Fibroblast of lung (primary cell): Measurements from ENCODE around the gene WNT10A.

Experiments
- EZH2 ChIP-seq: IDR thresholded peaks from 2 replicates; pipeline ENCODE4 v1.5.1; 2012; ENCODE audit warnings: low read length, control low read depth, mild to moderate bottlenecking; ENCODE audit errors: missing control alignments
- TF ChIP-seq, protein P1 (sequence below), 2 donors: IDR thresholded peaks in 1 of 2; conservative IDR thresholded peaks in 1 of 2; 1 replicate in 1 of 2; 2 replicates in 1 of 2; pipeline ENCODE4 v1.5.1; 2011 to 2012; ENCODE audit warnings: low read length in 2 of 2, control low read depth in 1 of 2, inconsistent platforms in 1 of 2, low read depth in 1 of 2, mild to moderate bottlenecking in 1 of 2

- TF ChIP-seq, protein P1, sequence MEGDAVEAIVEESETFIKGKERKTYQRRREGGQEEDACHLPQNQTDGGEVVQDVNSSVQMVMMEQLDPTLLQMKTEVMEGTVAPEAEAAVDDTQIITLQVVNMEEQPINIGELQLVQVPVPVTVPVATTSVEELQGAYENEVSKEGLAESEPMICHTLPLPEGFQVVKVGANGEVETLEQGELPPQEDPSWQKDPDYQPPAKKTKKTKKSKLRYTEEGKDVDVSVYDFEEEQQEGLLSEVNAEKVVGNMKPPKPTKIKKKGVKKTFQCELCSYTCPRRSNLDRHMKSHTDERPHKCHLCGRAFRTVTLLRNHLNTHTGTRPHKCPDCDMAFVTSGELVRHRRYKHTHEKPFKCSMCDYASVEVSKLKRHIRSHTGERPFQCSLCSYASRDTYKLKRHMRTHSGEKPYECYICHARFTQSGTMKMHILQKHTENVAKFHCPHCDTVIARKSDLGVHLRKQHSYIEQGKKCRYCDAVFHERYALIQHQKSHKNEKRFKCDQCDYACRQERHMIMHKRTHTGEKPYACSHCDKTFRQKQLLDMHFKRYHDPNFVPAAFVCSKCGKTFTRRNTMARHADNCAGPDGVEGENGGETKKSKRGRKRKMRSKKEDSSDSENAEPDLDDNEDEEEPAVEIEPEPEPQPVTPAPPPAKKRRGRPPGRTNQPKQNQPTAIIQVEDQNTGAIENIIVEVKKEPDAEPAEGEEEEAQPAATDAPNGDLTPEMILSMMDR (conservative IDR thresholded peaks at IDR 0.05 in 1 of 2, IDR thresholded peaks at IDR 0.05 in 1 of 2; ENCODE audit: low read depth in 1 of 2, low read length in 2 of 2): no peak
- TF ChIP-seq EZH2: no peak
Measured at GRCh38 chr2:218850796-218851195, 29.9 kb upstream of the WNT10A start.
